GM21447 (cell line): ENCODE data around the gene MTMR3.

Experiments
- ATAC-seq: cut with Tn5 transposase; IDR thresholded peaks from one replicate; pipeline ENCODE4 v1.9.1; 2021; ENCODE audit not compliant: unreplicated experiment

MTMR3 gene

DNA sequence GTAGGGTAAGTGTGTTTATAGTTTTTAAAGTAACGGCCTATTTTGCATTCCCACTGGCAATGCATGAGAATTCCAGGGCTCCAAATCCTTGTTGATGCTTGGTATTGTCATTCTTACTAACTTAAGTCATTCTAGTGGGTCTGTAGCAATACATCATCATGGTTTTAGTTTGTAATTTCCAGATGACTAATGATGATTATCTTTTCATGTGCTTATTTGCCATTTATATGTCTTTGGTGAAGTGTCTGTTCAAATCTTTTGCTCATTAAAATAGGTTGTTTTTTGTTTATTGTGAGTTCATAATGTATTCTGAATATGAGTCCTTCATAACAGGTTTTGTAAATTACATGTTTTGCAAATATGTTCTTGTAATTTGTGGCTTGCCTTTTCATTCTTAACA, 31.2 kb downstream of the MTMR3 start:
- ATAC-seq: no peak

DNA sequence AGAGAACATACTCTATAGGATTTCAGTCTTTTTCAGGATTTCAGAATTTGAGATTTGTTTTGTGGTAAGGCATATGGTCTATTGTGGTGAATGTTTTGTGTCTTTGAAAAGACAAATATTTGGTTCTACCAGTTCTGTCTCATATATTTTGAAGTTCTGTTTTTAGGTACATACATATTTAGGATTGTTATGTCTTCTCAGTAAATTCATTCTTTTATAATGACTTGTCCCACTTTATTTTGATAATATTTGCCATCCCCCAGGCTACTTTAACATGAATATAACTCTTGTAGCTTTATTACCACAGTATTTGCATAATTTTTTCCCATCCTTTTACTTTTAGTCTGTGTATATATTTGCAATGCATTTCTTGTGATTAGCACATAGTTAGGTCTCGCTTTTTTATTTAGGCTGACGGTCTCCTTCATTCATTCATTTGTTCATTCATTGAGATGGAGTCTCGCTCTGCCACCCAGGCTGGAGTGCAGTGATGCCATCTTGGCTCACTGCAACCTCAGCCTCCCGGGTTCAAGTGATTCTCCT, 32.1 kb downstream of the MTMR3 start:
- no peak for ATAC-seq

DNA sequence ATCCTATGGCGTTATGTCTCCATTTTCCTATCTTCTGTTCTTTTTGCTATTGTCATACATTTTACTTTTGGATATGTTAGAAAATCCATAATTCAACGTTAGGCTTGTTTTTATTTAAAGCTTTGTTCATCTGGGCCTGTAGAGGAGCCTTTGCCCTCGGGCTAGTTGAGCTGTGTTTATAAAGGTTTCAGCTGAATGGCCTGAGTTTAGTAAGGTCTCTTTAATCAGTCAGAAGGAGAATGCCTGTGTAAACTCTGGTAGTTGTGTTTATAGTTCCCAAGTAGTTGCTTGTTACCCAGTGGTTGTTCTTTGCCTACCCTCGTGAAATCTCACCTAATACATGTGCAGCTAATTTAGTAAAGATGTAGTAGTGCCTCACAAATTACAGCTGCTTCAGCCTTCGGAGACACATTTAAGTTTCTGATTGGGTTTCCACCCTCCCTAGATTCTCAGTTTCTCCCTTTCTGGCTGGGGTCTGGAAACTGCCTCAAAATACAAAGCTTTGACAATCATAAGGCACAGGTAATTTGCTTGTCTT, 33.1 kb downstream of the MTMR3 start:
- no peak for ATAC-seq

DNA sequence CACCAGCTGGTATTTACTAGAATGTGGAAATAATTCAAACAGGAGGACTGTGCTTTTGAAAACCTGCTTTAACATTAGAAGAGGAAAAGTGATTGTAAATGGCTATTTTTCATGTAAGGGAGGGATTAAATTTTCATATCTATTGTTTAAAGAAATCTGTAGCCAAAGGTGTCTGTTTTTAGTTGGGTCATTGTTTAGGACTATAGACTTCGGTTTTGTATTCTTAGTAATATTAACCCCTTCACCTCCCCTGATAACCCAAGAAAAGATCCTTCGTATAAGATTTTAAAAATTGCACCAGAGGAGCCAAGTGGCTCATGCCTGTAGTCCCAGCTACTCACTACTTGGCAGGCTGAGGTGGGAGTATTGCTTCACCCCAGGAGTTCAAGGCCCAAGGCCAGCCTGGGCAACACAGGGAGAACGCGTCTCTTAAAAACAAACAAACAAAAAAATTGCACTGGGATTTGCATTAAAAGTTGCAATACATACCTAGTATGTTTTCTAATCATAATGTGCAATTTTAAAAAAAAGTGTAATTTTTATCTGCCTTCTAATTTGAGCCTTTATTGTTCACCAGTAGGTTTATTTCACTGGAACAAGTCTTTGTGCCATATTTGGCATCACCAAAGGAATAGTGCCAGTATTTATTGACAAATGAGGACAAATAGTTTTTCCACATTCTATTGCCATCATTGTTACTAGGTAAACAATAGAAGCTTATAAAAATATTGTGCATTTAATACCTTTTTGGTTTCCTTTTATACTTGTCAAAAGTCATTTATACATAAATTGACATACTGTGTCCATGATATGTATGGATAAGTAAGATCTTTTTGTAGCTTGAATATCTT, 34.3 kb downstream of the MTMR3 start:
- no peak for ATAC-seq

DNA sequence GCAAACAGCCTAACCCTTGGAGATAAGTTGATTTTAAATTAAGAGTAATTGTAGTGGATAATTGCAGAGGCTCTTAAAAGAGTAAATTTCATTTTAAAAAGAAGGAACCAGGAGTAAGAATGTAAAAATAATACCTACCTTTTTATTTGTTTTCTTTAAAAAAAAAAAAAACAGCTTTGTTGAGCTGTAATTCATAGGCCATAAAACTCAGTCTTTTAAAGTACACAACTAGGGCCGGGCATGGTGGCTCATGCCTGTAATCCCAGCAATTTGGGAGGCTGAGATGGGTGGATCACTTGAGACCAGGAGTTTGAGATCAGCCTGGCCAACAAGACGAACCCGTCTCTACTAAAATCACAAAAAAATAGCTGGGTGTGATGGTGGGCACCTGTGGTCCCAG, 42.4 kb downstream of the MTMR3 start:
- no peak for ATAC-seq

DNA sequence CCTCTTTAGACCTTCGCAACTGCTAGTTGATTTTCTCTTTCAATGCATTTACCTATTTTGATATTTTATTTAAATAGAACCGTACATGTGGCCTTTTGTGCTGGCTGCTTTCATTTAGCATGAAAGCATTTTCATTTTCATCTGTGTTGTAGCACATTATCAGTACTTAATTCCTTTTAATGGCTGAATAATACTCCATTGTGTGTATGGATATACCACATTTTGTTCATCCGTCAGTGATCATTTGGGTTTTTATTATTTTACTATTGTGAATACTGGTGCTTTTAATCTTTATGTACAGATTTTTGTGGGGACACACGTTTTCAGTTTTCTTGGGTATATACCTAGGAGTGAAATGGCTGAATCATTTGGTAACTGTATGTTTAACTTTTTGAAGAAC, 43.1 kb downstream of the MTMR3 start:
- no peak for ATAC-seq

DNA sequence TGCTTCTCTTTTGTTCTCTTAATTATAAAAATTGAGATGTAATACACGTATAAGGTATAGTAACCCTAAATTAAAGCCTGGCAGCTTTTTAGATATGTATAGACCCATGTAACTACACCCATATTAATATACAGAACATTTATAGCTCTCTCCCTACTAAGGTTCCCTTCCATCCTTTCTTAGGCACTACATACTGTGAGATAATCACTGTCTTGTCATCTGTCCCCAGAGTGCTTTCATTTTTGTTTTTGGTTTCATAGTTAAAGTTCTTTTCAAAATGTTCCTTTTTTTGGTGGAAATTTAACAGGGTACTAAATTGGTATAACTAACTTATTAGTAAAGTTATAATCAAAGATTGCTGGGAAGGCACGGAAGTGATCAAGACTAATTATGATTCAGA, 49.2 kb downstream of the MTMR3 start:
- ATAC-seq: no peak

DNA sequence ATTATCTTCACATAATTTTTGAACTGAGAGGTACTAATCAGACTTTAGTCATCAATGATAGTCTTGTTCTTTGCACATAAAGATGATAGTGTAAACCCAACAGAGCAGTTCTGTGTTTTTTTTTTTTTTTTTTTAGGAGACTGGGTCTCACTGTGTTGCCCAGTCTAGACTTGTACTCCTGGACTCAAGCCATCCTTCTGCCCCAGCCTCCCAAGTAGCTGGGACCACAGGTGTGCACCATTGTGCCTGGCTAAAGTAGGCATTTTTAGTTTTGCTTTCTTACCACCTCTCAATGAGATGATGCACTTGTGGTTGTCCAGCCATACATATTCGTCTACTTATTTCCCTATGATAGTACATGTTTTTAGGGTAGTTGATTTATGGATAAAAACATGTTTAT, 50.6 kb downstream of the MTMR3 start:
- no peak for ATAC-seq

DNA sequence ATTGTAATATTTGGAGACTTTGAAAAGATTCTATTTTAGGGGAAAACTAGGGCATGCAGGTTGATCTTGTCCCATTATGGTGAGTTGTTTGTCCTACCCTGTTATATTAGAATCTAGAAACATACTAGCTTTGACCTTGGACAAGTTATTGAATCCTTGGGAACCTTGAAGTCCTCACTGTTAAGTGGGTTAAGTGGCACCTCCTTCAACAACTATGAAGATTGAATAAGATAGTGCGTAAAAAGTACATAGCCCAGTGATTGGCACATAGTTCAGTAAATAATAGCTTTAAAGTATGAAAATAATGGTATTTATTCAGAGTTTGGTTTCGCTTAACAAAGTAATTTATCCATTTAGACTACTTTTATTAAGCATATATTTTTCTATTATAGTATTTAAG, 51.6 kb downstream of the MTMR3 start:
- no peak for ATAC-seq

DNA sequence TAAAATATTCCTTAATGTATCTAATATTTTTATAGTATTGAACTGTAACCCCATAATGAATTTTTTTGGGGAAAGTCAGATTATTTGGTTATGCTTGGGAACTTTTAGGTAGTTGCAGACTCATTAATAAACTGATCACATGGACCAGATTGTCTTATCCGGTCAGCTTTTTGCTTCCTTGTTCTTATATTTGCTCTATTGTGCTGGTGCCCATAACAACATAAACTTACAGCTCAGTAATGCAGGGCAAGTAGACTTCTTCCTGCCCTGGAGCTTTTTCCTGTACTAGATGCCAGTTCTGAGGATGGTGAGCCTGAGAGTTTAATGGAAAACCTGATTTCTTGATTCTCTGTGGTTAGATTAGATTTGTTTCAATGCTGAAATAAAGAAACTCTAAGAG, 53.2 kb downstream of the MTMR3 start:
- no peak for ATAC-seq

DNA sequence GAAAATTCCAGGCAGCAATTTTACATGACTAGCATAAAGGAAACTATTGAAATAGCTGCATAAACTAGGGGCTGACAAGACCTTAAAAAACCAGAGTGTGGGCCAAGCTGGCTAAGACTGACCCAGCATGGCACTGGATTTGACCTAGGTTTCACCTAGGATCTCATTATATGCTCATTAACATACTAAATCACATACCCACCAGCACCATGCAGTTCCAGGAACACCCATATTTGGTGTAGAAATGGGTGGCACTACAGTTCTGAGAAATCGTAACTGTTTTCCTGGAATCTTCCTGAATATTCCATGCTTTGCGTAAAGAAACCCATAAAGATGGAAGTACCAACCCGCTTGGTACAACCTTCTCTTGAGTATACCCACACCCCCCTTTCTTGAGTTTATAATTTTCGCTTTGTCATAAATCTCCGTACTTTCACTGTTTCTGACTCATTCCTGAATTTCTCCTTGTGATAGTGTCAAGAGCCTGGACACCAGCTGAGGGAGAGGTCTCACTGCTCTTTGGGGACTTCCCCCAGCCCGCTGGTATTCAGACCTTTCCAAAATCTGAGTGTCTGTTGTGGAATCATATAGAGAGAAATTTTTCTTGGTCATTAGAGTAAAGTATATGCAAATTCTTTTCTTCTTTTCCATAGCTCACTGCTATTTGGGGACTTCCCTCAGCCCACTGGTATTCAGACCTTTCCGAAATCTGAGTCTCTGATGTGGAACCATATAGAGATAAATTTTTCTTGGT, 55.1 kb downstream of the MTMR3 start:
- peak; percentile 66 for ATAC-seq

DNA sequence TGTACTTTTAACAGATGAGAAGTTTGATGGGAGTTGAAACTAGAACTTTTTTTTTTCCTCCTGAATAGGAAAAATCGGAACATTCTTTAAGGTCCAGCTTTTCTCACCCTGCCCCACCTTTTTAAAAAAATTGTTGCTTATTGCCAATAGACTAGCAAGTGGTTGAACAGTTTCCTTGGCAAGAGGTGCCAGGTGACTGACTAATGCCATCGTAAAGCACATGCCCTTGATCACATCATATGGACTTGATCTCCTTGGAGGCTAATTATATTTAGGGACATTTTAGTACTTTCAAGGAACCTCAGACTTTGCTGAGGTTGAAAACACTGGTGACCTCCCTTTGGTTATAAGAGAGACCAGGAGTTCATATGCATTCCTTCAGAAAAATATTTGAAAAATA, 57.6 kb downstream of the MTMR3 start:
- no peak for ATAC-seq

DNA sequence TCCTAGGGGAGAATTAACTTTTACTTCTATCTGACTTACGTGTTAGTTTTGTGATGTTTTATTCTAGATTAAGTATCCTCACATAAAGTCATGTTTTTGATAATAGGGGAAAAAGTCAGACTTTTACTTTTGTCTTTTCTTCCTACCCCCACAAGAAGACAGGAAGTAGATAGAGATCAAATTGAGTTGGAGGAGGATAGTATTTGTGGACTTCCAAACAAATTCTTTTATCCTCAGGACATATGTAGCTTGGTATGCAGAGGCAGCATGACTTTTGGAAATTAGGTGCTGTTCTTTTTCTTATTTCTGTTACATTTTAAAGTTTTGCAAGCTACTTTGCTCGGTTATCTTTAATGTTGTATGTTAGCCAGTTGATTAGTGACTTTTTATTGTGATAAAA, 61.4 kb downstream of the MTMR3 start:
- no peak for ATAC-seq

DNA sequence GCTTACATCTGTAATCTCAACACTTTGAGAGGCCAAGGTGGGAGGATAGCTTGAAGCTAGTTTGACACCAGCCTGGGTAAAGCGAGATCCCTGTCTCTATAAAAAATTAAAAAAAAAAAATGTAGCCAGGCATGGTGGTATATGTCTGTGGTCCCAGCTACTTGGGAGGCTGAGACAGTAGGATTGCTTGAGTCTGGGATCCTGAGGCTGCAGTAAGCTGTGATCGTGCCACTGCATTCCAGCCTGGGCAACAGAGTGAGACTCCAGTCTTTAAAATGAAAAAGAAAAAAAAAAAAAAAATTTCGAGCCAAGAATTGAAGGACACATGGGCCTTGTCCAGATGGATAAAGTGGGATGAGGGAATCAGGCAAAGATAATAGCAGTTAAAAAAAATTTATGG, 62.5 kb downstream of the MTMR3 start:
- no peak for ATAC-seq

DNA sequence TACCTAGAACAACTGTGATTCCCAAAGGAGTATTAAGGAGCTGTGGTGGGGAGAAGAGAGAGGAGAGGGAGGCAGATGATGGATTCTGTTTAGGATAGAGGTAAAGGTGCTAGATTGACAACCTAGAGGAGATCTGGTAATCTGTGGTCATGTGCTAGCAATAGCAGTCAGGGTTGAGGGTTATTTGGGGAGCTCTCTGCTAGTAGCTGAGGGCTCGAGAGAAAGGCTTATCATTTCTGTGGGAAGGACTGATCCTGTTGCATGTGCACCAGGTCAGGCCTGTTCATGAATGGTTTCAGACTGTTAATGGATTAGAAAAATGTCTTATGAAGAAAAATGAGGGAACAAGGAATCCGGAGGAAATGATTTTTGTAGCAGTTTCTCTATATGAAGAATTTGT, 63.2 kb downstream of the MTMR3 start:
- no peak for ATAC-seq

DNA sequence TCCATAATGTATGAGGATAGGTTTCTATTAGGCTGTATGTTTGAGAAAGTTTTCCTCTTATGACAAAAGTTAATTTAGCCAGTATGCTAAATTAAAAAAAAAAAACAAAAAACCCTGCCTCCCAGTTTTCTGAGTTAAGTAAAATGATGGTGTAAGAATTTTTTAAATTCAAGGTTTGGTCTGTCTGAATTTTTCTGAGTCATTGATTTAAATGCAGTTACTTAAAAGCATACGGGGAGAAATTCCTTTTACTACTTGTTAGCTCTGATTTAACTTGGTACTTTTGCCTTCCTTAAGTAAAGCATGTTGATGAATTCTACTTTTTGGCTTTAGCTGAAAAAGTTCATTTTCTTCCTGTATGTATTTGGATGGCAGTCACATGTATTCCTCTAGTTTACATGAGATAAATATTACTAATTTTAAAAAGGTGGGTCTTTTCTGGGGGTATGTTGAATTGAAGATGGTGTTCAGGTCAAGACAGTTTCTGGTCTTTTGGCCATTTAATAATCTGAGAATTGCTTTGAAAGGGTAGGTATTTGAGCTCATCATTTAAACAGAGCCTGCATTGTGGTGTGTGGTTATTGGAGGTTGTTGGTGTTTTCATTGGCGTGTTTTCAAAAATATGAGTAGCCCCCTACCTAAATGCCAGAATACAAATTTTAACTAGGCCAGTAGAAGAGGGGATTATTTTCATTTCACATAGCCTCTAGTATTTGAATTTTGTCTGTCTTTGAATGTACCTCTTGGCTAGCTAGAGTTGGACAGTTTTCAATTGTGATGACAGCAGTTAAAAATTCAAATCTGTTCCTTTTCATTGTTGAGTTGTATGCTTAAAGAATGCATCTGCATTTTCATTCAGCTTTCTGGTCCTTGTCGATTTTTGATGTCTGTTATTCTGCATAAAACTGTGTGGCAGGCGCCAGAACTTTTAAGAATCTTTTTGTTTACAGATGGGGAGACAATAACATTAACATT, 64.7 kb downstream of the MTMR3 start:
- no peak for ATAC-seq

DNA sequence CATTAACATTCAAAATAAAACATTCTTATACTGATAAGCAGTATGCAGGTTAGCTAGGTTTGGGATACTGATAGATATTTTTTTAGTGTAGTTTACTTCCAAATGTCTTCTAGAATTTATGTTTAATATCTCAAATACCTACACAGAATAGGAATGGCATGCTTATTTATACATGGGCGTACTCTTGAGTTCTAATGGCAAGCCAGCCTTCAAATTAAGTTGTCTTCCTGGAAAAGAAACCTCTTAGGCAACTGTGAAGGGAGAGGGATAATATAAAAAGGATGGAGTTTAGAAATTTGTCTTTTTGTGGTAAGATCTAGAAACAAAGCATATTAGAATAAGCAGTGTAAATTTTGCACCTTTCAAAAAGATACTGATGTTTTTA, 65.4 kb downstream of the MTMR3 start:
- no peak for ATAC-seq

DNA sequence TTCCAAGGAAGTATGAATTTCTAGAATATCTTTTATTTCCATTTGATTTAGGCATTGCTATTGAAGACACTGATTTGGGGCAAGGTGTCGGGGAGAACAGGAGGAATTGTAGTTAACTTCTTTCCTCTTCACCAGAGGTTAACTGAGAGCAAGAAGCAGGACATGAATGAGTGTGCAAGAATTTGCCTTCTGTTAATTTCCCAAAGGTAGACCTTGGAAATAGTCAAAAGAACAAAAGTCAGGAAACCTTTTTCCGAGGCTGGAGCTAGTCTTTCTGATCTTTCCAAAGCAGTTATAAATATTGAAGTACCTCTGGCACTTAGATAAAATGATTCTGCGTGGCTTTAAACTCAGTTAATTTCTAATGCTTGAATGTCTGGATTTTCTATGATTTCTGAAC, 66.9 kb downstream of the MTMR3 start:
- no peak for ATAC-seq

DNA sequence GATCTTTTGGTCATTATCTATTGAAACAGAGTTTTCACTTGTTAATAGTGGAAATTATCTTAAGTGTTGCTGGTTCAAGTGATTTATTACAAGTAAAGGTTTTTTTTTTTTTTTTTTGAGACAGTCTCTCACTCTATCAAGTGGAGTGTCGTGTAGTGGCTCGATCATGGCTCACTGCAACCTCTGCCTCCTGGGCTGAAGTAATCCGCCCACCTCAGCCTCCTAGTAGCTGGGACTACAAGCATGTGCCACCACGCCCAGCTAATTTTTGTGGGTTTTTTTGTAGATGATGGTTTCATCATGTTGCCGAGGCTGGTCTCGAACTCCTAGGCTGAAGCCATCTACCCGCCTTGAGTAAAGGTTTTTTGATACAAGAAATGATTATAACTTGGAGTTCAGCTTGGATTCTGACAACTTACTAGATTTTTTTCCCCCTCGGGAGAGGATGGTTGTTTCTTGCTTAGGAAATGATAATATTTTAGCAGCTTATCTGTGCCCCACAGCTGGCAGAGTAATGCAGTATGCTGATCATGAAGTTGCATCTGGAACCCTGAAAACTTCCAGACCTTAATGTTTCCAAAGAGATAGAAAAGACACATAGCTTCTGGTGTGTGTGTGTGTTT, 68.9 kb downstream of the MTMR3 start:
- no peak for ATAC-seq

DNA sequence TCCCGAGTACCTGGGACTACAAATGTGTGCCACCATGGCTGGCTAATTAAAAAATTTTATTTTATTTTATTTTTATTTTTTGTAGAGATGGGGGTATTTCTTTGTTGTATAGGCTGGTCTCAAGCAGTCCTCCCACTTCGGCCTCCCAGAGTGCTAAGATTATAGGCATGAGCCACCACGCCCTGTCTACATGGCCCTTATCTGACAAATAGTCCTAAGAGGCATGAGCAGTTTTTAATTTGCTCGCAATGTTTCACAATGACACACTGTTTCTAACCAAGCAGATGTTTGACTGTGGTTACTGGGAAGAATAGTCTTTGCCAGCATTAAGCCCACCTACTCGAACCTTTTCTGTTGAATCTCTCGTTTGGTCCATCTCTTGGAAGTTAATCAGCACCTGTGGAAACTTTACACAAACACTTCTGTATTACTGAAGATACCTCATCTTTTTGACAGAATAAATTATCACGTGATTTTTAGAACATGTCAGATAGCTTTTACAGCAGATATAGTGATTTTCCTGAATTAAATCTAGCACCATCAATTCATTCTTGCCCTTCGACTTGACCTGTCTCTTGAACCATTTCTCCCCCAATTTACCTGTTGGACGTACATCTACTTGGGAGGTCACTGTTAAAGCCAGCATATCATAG, 71.4 kb downstream of the MTMR3 start:
- no peak for ATAC-seq
